ENCODE results near the gene MRPL19.

The MRPL19 gene

DNA sequence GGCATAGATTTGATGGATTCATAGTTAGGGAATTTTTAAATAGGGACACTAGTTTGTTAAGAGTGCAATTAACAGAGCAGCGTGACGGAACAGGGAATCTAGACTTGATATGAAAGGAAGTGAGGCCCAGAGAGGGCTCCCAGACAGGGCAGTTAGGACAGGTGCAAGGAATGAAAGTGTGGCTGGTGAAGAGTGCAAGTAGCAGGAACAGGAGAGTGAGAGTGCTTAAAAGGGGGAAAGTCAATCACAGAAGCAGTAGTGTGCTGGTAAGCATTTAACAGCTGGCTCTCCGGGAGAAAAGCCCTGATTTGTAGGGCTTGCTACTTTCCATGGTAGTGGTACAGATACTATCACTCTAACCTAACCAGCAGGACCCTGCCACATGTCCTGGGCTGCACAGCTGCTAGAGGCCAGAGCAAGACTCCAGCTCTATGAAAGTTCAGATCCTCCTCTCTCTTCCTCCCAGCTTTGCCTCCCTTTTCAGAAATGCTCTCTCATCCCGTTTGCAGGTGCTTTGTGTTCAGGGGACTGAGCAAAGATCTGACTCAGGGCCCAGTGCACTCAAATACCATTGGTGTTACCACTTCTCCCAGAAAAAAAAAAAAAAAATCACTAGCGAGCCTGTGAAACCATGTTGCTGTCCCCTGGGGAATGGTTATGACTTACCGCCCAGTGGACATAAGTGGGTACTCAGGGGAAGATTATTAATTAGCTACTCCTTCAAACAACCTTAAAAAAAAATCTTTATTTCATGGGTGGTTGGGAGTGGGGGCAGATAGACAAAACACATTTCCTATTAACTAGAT is 82.2 kb downstream of the MRPL19 start:
- H3K4me3 ChIP-seq (ENCODE audit: low read depth in 1 of 2, low read length in 1 of 2) = no peak overlapping the region
- no peaks in the 10 kb centered on the region for H3K36me3 ChIP-seq
- H3K9me3 ChIP-seq = no peaks in the 10 kb centered on the region
- H3K27me3 ChIP-seq = peaks cover 34% of the 10 kb centered on the region
- H3K27ac ChIP-seq = no peak overlapping the region
- no peaks in the 10 kb centered on the region for H3K4me1 ChIP-seq (ENCODE audit: control insufficient read depth in 1 of 2, insufficient read depth in 1 of 2, low read depth in 1 of 2, low read length in 1 of 2)
- TF ChIP-seq, protein P1, sequence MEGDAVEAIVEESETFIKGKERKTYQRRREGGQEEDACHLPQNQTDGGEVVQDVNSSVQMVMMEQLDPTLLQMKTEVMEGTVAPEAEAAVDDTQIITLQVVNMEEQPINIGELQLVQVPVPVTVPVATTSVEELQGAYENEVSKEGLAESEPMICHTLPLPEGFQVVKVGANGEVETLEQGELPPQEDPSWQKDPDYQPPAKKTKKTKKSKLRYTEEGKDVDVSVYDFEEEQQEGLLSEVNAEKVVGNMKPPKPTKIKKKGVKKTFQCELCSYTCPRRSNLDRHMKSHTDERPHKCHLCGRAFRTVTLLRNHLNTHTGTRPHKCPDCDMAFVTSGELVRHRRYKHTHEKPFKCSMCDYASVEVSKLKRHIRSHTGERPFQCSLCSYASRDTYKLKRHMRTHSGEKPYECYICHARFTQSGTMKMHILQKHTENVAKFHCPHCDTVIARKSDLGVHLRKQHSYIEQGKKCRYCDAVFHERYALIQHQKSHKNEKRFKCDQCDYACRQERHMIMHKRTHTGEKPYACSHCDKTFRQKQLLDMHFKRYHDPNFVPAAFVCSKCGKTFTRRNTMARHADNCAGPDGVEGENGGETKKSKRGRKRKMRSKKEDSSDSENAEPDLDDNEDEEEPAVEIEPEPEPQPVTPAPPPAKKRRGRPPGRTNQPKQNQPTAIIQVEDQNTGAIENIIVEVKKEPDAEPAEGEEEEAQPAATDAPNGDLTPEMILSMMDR (IDR thresholded peaks at IDR 0.05) = no peak

DNA sequence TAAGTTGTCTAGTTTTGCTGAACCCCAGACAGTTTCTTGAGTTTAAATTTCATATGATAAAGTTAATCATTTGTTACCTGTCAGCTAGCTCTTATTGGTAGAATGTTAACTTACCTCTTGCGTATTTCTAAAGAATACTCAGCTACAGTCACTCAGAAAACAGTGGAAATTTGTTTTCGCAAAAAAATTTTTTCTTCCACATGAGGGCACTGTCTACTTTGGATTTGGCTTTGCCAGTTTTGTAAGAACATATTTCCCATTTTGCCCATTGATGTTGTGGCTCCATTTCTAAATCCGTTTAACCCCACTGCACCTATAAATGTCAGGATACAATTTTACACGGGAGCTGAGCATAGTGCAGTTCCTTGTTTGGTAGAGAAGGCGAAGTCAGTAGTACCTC is 83.3 kb downstream of the MRPL19 start:
- TF ChIP-seq, protein P1 (IDR thresholded peaks at IDR 0.05) = no peak
- no peak overlapping the region for H3K4me3 ChIP-seq (ENCODE audit: low read depth in 1 of 2, low read length in 1 of 2)
- peaks cover 34% of the 10 kb centered on the region for H3K27me3 ChIP-seq
- H3K36me3 ChIP-seq = no peaks in the 10 kb centered on the region
- H3K27ac ChIP-seq = no peak overlapping the region
- H3K9me3 ChIP-seq = no peaks in the 10 kb centered on the region
- H3K4me1 ChIP-seq (ENCODE audit: control insufficient read depth in 1 of 2, insufficient read depth in 1 of 2, low read depth in 1 of 2, low read length in 1 of 2) = no peaks in the 10 kb centered on the region

DNA sequence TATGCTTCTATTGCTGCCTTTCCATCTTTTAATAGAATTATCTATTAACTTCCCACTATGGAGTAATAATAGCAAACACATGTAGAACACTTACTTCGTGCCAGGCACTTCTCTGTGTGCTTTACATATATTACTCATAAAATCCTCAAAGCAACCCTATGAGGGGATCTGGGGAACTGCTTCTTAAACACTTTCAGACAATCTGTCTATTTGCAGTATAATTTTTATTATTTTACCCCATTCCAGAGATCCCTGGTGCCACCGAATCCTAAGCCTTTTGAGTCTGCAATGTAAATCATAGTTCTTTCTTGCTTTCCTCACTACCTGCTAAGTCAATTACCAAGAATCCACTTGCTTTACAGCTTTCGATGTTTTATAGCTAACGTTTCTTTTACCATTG is 89.7 kb downstream of the MRPL19 start:
- no peak overlapping the region for H3K27ac ChIP-seq
- H3K4me1 ChIP-seq (ENCODE audit: control insufficient read depth in 1 of 2, insufficient read depth in 1 of 2, low read depth in 1 of 2, low read length in 1 of 2) = no peaks in the 10 kb centered on the region
- H3K9me3 ChIP-seq = no peaks in the 10 kb centered on the region
- H3K36me3 ChIP-seq = no peaks in the 10 kb centered on the region
- no peak overlapping the region for H3K4me3 ChIP-seq (ENCODE audit: low read depth in 1 of 2, low read length in 1 of 2)
- H3K27me3 ChIP-seq = no peaks in the 10 kb centered on the region
- TF ChIP-seq, protein P1 (IDR thresholded peaks at IDR 0.05) = no peak

DNA sequence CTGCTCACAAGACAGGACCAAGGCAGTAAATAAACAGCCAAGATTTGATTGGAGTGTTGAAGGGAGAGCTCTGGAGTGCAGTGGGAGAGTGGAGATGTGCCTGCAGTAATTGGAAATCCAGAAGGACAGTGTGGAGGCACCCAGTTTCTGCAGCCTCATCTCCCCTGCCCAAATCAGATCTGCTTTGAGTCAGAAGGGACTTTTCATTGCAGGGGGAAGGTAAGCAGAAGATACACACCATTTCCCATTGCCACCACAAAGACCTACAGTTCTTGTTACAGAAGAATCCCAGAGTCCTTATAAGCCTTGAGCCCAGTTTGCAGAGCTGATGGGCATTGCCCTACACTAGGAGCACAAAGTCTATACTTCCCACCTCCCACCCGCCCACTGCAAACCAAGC is 91.4 kb downstream of the MRPL19 start:
- H3K4me3 ChIP-seq (ENCODE audit: low read depth in 1 of 2, low read length in 1 of 2) = no peak overlapping the region

More for the DNA sequence above, 91.4 kb downstream of the MRPL19 start:
- Histone ChIP-seq H3K4me1 (ENCODE audit: control insufficient read depth in 1 of 2, insufficient read depth in 1 of 2, low read depth in 1 of 2, low read length in 1 of 2) (no peaks in the 10 kb centered on the region), H3K9me3 (no peaks in the 10 kb centered on the region), H3K27ac (no peak overlapping the region), H3K36me3 (no peaks in the 10 kb centered on the region), H3K27me3 (no peaks in the 10 kb centered on the region)
- TF ChIP-seq, protein P1 (IDR thresholded peaks at IDR 0.05) = no peak

All from neutrophil (primary cell).